H1 (cell line): Measurements from ENCODE around the gene NUDT2. TPM values are rescaled to one million over a fixed set of nuclear protein-coding genes. Genes with fewer than 3 reads are reported as not detected.

ENCODE experiments used
- CTCF ChIA-PET: fragments of 300-600 bp; sonication (Branson Sonifier 250); formaldehyde crosslinking; loops from one replicate; lab custom pipeline; 2021; ENCODE audit not compliant: partially characterized antibody; lab: Charles Lee
- POLR2A ChIA-PET: fragments of 300-600 bp; sonication (Branson Sonifier 250); formaldehyde crosslinking; loops from one replicate; lab custom pipeline; 2021; ENCODE audit warnings: inconsistent platforms; ENCODE audit not compliant: partially characterized antibody; lab: Charles Lee
- DNase-seq, 2 experiments: peaks; one replicate each; pipeline versions ENCODE4 v3.0.0 to v3.0.0-alpha.2; 2010 to 2022; ENCODE audit warnings: low spot score in 2 of 2, low read depth in 1 of 2, mixed read lengths in 1 of 2
- FAIRE-seq: peaks from 2 replicates; lab custom pipeline; 2011; peaks lifted over from hg19 to GRCh38; lab: Jason Lieb, UNC
- H2AFZ ChIP-seq: 2 replicates; pipeline ENCODE4 v1.8.1; 2012; ENCODE audit warnings: low read length, inconsistent platforms
- H2AK5ac ChIP-seq: 2 replicates; pipeline ENCODE4 v1.6.1; 2013; ENCODE audit warnings: low read depth, low read length
- H2BK120ac ChIP-seq: replicated peaks from 2 replicates; pipeline ENCODE3; 2013; ENCODE audit warnings: low read depth, low read length, inconsistent platforms
- H2BK12ac ChIP-seq: 2 replicates; pipeline ENCODE4 v1.6.1; 2013; ENCODE audit warnings: low read depth, low read length
- H2BK15ac ChIP-seq: 2 replicates; pipeline ENCODE4 v1.6.1; 2013; ENCODE audit warnings: low read length
- H2BK20ac ChIP-seq: 2 replicates; pipeline ENCODE4 v1.6.1; 2013; ENCODE audit warnings: low read length
- H2BK5ac ChIP-seq: 2 replicates; pipeline ENCODE4 v1.6.1; 2013; ENCODE audit warnings: low read depth, low read length
- H3K14ac ChIP-seq: 2 replicates; pipeline ENCODE4 v1.6.1; 2013; ENCODE audit warnings: inconsistent platforms; ENCODE audit not compliant: insufficient read length
- H3K18ac ChIP-seq: 2 replicates; pipeline ENCODE4 v1.6.1; 2013; ENCODE audit warnings: low read length; ENCODE audit errors: extremely low read depth
- H3K23ac ChIP-seq: 2 replicates; pipeline ENCODE4 v1.6.1; 2013; ENCODE audit warnings: inconsistent platforms; ENCODE audit not compliant: insufficient read length
- H3K23me2 ChIP-seq: 2 replicates; pipeline ENCODE4 v1.6.1; 2013; ENCODE audit warnings: low read depth, low read length
- H3K27ac ChIP-seq: 2 replicates; pipeline ENCODE4 v1.6.1; 2011; ENCODE audit warnings: low read depth, low read length, inconsistent platforms
- H3K27me3 ChIP-seq, 4 experiments: replicated peaks in 1 of 4; 1 replicate in 1 of 4; 2 replicates in 3 of 4; pipeline versions ENCODE4 v1.6.1 to v1.8.1; 2011 to 2013; ENCODE audit warnings: low read length in 3 of 4, mild to moderate bottlenecking in 3 of 4, inconsistent platforms in 2 of 4, mixed read lengths in 2 of 4, moderate library complexity in 1 of 4; ENCODE audit not compliant: control insufficient read depth in 3 of 4, insufficient read depth in 3 of 4; ENCODE audit errors: extremely low read depth in 1 of 4
- H3K36me3 ChIP-seq, 4 experiments: 2 replicates each; pipeline versions ENCODE4 v1.6.1 to v1.8.1; 2011 to 2013; ENCODE audit warnings: mild to moderate bottlenecking in 4 of 4, low read length in 3 of 4, moderate library complexity in 2 of 4, control low read depth in 1 of 4, inconsistent platforms in 1 of 4; ENCODE audit not compliant: insufficient read depth in 4 of 4, control insufficient read depth in 2 of 4
- H3K4ac ChIP-seq: replicated peaks from 2 replicates; pipeline ENCODE3; 2013; ENCODE audit warnings: low read length, low read depth, mixed read lengths, inconsistent platforms; ENCODE audit not compliant: insufficient read length
- H3K4me1 ChIP-seq, 4 experiments: replicated peaks in 1 of 4; 1 replicate in 1 of 4; 2 replicates in 3 of 4; pipeline versions ENCODE4 v1.6.1 to v1.8.1; 2011 to 2013; ENCODE audit warnings: low read length in 3 of 4, inconsistent platforms in 2 of 4, mixed read lengths in 1 of 4; ENCODE audit not compliant: insufficient read depth in 4 of 4, control insufficient read depth in 3 of 4
- H3K4me2 ChIP-seq, 2 experiments: 2 replicates each; pipeline versions ENCODE4 v1.6.1 to v1.8.1; 2011 to 2013; ENCODE audit warnings: low read depth in 2 of 2, low read length in 2 of 2, control low read depth in 1 of 2, inconsistent platforms in 1 of 2, mild to moderate bottlenecking in 1 of 2; ENCODE audit not compliant: insufficient read depth in 1 of 2
- H3K4me3 ChIP-seq, 4 experiments: fragments of 200-600, 300-600 bp in 1 of 4; sonication (generic), shearing (Covaris generic), sonication (Bioruptor Twin) in 1 of 4; 2 replicates each; pipeline versions ENCODE4 v1.5.1 to v1.8.1; 2011 to 2016; ENCODE audit warnings: low read length in 4 of 4, low read depth in 3 of 4, control low read depth in 2 of 4, inconsistent platforms in 2 of 4, mild to moderate bottlenecking in 2 of 4, mixed read lengths in 1 of 4, moderate library complexity in 1 of 4; ENCODE audit not compliant: insufficient read depth in 2 of 4; ENCODE audit errors: extremely low read depth in 1 of 4
- H3K56ac ChIP-seq: replicated peaks from 2 replicates; pipeline ENCODE3; 2013; ENCODE audit warnings: low read depth, mild to moderate bottlenecking, mixed read lengths, low read length, inconsistent platforms; ENCODE audit not compliant: insufficient read length
- H3K79me1 ChIP-seq: 2 replicates; pipeline ENCODE4 v1.6.1; 2013; ENCODE audit warnings: low read depth, low read length, control low read depth
- H3K79me2 ChIP-seq, 2 experiments: 2 replicates each; pipeline versions ENCODE4 v1.6.1 to v1.8.1; 2012 to 2013; ENCODE audit warnings: low read length in 2 of 2, mild to moderate bottlenecking in 2 of 2, inconsistent platforms in 1 of 2; ENCODE audit not compliant: insufficient read depth in 2 of 2, control insufficient read depth in 1 of 2
- H3K9ac ChIP-seq, 4 experiments: replicated peaks in 1 of 4; 1 replicate in 1 of 4; 2 replicates in 3 of 4; pipeline versions ENCODE4 v1.6.1 to v1.8.1; 2011 to 2013; ENCODE audit warnings: low read depth in 3 of 4, low read length in 3 of 4, control low read depth in 2 of 4, mild to moderate bottlenecking in 2 of 4, moderate library complexity in 2 of 4, inconsistent platforms in 1 of 4; ENCODE audit errors: extremely low read depth in 1 of 4
- H3K9me3 ChIP-seq, 2 experiments: 2 replicates each; pipeline versions ENCODE4 v1.6.1 to v1.8.1; 2012 to 2013; ENCODE audit warnings: mild to moderate bottlenecking in 2 of 2, moderate library complexity in 2 of 2, control low read depth in 1 of 2, inconsistent platforms in 1 of 2, low read depth in 1 of 2, low read length in 1 of 2, mixed read lengths in 1 of 2; ENCODE audit not compliant: insufficient read depth in 2 of 2
- H4K20me1 ChIP-seq, 2 experiments: replicated peaks in 1 of 2; 2 replicates each; pipeline versions ENCODE3 to v1.8.1; 2011 to 2013; ENCODE audit warnings: inconsistent platforms in 2 of 2, low read length in 2 of 2, mild to moderate bottlenecking in 1 of 2; ENCODE audit not compliant: insufficient read depth in 2 of 2, control insufficient read depth in 1 of 2
- H4K5ac ChIP-seq: 2 replicates; pipeline ENCODE4 v1.6.1; 2013; ENCODE audit warnings: low read length, low read depth, mixed read lengths, inconsistent platforms; ENCODE audit not compliant: insufficient read length
- H4K8ac ChIP-seq: 2 replicates; pipeline ENCODE4 v1.8.0; 2013; ENCODE audit warnings: mild to moderate bottlenecking, moderate library complexity, low read length, inconsistent platforms; ENCODE audit not compliant: insufficient read depth; ENCODE audit errors: extremely low read depth
- H4K91ac ChIP-seq: replicated peaks from 2 replicates; pipeline ENCODE3; 2013; ENCODE audit warnings: low read length, mixed read lengths, inconsistent platforms; ENCODE audit not compliant: insufficient read length
- CBX8 ChIP-seq: fragments of 300-800, 300-1000 bp; sonication (generic); IDR thresholded peaks from 2 replicates; pipeline ENCODE4 v1.7.1; 2016; ENCODE audit warnings: low read depth, low read length, borderline replicate concordance
- CHD2 ChIP-seq: IDR thresholded peaks from 2 replicates; pipeline ENCODE4 v1.6.1; 2012; ENCODE audit warnings: low read length, improper control_type of control experiment
- SRF ChIP-seq: IDR thresholded peaks from 2 replicates; pipeline ENCODE4 v1.6.1; 2011; ENCODE audit warnings: mild to moderate bottlenecking, low read depth, low read length, moderate library complexity
- ZNF274 ChIP-seq: IDR thresholded peaks from 2 replicates; pipeline ENCODE4 v1.7.0; 2012; ENCODE audit warnings: low read length, borderline replicate concordance; ENCODE audit errors: extremely low read depth
- WGBS, 2 experiments: shearing (Covaris generic) in 1 of 2; methylation state at CpG; one replicate each; pipeline versions ENCODE4 v1.1.6 to v1.1.7; 2013 to 2015; ENCODE audit warnings: low lambda C conversion rate in 2 of 2, mixed read lengths in 2 of 2, inconsistent platforms in 1 of 2, low coverage in 1 of 2, missing lambda C conversion rate in 1 of 2; ENCODE audit not compliant: insufficient replicate concordance in 2 of 2, insufficient coverage in 1 of 2, insufficient read length in 1 of 2; ENCODE audit errors: extremely low coverage in 1 of 2, missing lambda C conversion rate in 1 of 2; 5-methylcytosine and 5-hydroxymethylcytosine counted together
- polyA plus RNA-seq, 7 experiments: library from polyadenylated mRNA; depleted of rRNA in 3 of 7; stranded (reverse) in 5 of 7; unstranded in 2 of 7; fragments of >200 nt in 5 of 7; fragments of 200-250 nt in 2 of 7; gene quantifications; 1 replicate in 5 of 7; 2 replicates in 1 of 7; 4 replicates in 1 of 7; pipeline versions ENCODE4 v1.2.1 to v1.2.3, GENCODE V29; 2011 to 2013; ENCODE audit warnings: missing spikeins in 2 of 7, mixed read lengths in 2 of 7
- total RNA-seq: library from RNA; stranded (reverse); fragmentation: NEBNext Ultra II Directional; extraction: Animal tissue kit (Norgen Biotek cat#: 25700); gene quantifications from 2 replicates; pipeline ENCODE4 v1.2.1, GENCODE V29; 2021

NUDT2 gene
- total and polyA plus RNA-seq, 2 of the 8 experiments (the other 6 are each of a cell fraction or from before 2014, with no cell fraction given): 16.7 to 23.7 TPM

DNA sequence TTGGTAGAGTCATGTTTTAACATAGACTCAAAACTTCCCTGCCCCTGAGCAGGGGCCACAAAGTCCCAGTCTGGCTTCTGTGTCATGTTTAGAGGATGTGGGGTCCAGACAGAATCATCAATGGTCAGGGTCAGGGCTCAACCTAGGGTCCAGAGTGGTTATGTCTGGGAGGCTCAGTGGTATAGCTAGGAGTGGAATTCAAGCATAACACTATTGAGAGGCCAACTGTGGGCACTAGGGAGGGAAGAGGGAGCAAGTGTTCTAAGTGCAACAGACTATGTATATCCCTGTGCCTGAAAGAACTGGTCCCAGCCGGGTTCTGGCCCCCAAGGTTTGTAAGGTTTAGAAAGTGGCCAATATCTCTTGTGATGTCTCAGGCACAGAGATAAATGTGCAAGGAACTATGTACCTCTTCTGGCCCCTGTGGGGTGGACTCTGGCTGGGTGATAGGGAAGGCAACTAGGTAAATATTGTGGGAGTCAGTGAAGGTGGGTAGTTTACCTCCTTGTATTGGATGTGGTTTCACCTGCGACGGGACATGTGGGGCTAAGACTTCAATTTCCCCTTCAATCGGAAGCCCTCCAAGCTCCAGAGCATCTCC lies 33.3 kb downstream of the NUDT2 start:
- 0 out of 4 replicates have a peak, but pooled peaks cover 0 to 2% of the 10 kb centered on the region in 2 experiments for H3K9me3 ChIP-seq
- H4K91ac ChIP-seq: no peak overlapping the region
- H3K4me1 ChIP-seq: peaks cover 9 to 19% (median 11%) of the 10 kb centered on the region in 4 experiments; a peak in 6 of 7 replicates
- H3K4me2 ChIP-seq: peak overlapping the region; percentile 55 to 62; a peak in 1 of 4 replicates
- no peak overlapping the region for H3K4ac ChIP-seq
- no peak overlapping the region; the same call in 1 of the 2 replicates for H2BK12ac ChIP-seq
- H3K9ac ChIP-seq: no peak overlapping the region
- H3K4me3 ChIP-seq: no peak overlapping the region
- H4K5ac ChIP-seq: no peak overlapping the region
- H3K23me2 ChIP-seq: no peaks in the 10 kb centered on the region
- ChIA-PET CTCF (interaction anchor here (0.7 to 10.6 kb wide), 6 partner anchors 10 to 41 kb away, joined by 3 to 83 read pairs (median 4); partner anchors contain the start of gene MYORG), POLR2A (interaction anchor here (0.8 to 2.9 kb wide), 3 partner anchors 8 to 28 kb away, joined by 3 to 18 read pairs (median 5); no protein-coding TSS in a partner anchor)
- no peaks in the 10 kb centered on the region for H3K27me3 ChIP-seq
- no peaks in the 10 kb centered on the region for H3K79me2 ChIP-seq
- WGBS, 2 experiments: 85% methylated on average over 4 of the region's 4 CpGs; no CpG with 5 or more reads in 1 of the 2 experiments
- H4K8ac ChIP-seq: no peak overlapping the region
- no peaks in the 10 kb centered on the region for H3K36me3 ChIP-seq
- DNase-seq (no peak), FAIRE-seq (no peak)
- no peaks in the 10 kb centered on the region for H3K79me1 ChIP-seq
- H2BK15ac ChIP-seq: no peak overlapping the region
- H3K27ac ChIP-seq: no peak overlapping the region
- H2AK5ac ChIP-seq: no peak overlapping the region
- H3K23ac ChIP-seq: no peak overlapping the region
- no peak overlapping the region for H2BK20ac ChIP-seq
- no peak overlapping the region for H3K14ac ChIP-seq
- no peaks in the 10 kb centered on the region for H4K20me1 ChIP-seq
- H2BK5ac ChIP-seq: no peak overlapping the region
- H2AFZ ChIP-seq: no peak overlapping the region
- H2BK120ac ChIP-seq: no peak overlapping the region
- no peak overlapping the region for H3K18ac ChIP-seq
- no peak for TF ChIP-seq CBX8
- no peak for TF ChIP-seq CHD2
- TF ChIP-seq SRF: no peak
- no peak for TF ChIP-seq ZNF274
- no peak overlapping the region for H3K56ac ChIP-seq
